DMS153 (cell line): ENCODE results near the gene HEXIM2.

ENCODE experiments used
- DNase-seq: peaks from one replicate; lab custom pipeline; 2025; lab: John Stamatoyannopoulos, UW

The HEXIM2 gene

GRCh38 chr17:45144199-45145034, 17.3 kb upstream of the HEXIM2 start:
- DNase-seq = no peak

- no peak for DNase-seq
Observed at GRCh38 chr17:45145035-45145389, 16.7 kb upstream of the HEXIM2 start.

- DNase-seq = no peak
Observed at GRCh38 chr17:45146166-45146565, 15.5 kb upstream of the HEXIM2 start.

- no peak for DNase-seq
Observed at GRCh38 chr17:45146592-45146889, 15.1 kb upstream of the HEXIM2 start.

DNA sequence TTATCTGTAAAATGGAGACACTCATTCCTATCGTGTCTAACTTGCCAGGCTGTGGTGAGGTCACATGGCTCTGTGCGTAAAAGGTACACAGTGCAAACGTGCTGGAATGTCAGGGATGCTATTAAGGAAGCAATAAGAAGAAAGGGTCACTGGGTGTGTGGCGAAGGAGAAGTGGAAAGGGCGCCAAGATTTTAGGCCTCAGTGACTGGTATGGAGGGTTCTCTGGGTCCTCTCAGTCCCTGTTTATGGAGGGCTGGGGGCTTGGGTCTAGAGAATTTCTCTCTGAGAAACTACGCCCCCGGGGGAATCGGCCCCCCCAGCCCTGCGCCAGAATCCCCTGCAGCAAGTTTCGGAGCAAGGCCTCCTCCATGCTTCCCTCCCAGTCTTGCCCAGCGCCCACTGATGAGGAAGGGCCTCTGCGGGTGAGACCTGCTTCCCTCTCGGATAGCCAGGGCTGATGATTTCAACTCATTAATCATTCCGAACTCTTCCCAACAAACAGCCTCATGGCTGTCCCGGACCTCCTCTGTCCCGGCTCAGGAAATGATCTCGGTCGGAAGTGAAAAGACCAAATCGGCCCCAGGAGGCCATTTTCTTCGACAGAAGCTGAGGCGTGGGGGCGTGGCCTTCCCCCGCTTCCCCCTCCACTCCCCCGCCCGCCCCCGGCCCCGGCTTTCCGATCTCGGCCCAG, 14.6 kb upstream of the HEXIM2 start:
- no peak for DNase-seq

GRCh38 chr17:45147581-45148182, 14.0 kb upstream of the HEXIM2 start:
- DNase-seq = peak; percentile 96

GRCh38 chr17:45148183-45149036, 13.3 kb upstream of the HEXIM2 start, which contains the start of gene HEXIM1:
Gene HEXIM1 (plus strand): TSS chr17:45148475. CDS start chr17:45149191, 716 bp downstream.
- peak; percentile 100 for DNase-seq

DNA sequence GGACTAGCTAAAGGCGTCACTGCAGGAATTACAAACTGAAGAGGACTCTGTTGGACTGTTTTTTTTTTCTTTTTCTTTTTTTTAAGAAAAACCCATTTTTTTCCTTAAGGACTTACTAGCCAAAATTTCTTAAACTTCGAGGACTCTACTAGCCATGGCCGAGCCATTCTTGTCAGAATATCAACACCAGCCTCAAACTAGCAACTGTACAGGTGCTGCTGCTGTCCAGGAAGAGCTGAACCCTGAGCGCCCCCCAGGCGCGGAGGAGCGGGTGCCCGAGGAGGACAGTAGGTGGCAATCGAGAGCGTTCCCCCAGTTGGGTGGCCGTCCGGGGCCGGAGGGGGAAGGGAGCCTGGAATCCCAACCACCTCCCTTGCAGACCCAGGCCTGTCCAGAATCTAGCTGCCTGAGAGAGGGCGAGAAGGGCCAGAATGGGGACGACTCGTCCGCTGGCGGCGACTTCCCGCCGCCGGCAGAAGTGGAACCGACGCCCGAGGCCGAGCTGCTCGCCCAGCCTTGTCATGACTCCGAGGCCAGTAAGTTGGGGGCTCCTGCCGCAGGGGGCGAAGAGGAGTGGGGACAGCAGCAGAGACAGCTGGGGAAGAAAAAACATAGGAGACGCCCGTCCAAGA, 12.5 kb upstream of the HEXIM2 start:
- DNase-seq = peak; percentile 38

DNA sequence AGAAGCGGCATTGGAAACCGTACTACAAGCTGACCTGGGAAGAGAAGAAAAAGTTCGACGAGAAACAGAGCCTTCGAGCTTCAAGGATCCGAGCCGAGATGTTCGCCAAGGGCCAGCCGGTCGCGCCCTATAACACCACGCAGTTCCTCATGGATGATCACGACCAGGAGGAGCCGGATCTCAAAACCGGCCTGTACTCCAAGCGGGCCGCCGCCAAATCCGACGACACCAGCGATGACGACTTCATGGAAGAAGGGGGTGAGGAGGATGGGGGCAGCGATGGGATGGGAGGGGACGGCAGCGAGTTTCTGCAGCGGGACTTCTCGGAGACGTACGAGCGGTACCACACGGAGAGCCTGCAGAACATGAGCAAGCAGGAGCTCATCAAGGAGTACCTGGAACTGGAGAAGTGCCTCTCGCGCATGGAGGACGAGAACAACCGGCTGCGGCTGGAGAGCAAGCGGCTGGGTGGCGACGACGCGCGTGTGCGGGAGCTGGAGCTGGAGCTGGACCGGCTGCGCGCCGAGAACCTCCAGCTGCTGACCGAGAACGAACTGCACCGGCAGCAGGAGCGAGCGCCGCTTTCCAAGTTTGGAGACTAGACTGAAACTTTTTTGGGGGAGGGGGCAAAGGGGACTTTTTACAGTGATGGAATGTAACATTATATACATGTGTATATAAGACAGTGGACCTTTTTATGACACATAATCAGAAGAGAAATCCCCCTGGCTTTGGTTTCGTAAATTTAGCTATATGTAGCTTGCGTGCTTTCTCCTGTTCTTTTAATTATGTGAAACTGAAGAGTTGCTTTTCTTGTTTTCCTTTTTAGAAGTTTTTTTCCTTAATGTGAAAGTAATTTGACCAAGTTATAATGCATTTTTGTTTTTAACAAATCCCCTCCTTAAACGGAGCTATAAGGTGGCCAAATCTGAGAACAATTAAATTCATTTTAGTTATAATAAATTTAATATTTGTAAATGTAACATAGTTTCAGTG, 11.7 kb upstream of the HEXIM2 start:
- peak; percentile 34 for DNase-seq

GRCh38 chr17:45150911-45151809, 10.5 kb upstream of the HEXIM2 start:
- DNase-seq = no peak

GRCh38 chr17:45155029-45155428, 6.6 kb upstream of the HEXIM2 start:
- DNase-seq = no peak

DNA sequence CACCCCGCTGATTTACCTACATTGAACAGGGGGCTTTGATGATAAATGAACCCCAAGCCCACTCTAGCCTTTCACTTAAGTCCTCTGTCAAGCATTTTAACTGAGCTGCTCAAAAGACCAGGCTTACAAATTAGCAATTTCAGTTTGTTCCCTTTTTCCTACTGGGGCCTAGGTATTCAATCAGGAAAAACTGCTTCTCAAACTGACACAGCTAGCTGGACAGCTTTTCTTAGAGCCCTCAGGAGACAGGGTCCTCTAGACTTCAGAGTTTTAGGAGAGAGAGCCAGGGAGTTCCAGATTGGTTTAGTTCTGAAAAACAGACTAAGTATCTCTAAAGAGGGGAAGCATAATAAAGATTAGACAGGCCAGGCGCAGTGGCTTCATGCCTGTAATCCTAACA, 6.2 kb upstream of the HEXIM2 start:
- DNase-seq = no peak

DNA sequence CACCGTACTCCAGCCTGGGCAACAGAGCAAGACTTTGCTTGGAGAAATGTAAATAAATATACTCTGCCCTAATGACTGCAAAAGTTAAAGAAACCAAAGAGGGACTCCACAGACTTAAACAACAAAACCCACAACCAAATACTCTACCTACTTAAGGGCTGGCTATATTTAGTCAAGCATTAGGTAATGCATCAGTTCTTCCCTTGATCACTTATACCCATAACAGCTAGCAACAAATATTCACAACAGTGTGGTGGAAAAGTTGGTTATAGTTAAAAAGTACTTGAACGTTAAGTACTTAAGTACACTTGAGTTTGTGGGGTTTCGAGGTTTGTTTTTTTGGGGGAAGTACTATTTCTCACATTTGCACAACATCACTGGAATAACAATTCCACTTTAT, 5.4 kb upstream of the HEXIM2 start:
- no peak for DNase-seq

DNA sequence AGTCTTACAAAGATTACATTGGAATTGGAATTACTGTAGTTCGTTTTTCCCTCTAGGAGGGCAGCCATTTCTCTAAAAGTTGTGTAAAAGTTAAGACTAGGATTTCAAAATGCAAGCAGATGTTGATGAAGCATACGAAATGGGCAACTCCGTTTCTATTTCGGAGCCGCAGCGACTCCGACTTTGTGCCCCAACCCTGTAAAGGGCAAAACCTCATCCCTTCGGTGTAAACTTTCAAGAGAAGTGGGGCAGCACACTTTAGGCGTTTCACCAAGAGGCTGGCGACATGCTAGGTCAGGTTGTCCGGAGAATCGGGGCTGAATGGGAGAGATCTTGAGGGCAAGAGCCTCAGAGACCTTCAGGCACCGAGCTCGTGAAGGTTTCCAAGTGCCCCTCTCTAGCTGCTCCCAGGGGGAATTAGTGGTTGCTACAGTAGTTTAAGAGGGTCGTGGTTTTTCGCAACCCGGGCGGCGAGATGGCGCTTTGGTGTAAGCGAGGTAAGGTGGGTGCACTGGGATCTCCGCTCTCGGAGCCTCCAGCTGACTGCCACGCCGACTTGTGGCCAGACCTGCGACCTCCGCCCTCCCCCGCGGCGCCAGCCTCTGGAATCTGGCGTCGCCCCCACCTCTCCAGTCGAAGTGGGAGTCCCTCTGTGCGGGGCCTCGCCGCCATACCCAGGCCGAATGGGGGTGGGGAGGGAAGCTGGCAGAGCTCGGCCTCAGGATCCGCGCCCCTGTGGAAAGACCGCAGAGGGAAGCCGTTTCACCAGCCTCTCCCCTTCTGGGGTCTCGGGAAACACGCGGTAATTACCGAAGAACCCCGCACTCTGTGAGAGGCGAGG, 1.0 kb upstream of the HEXIM2 start:
- DNase-seq = no peak

DNA sequence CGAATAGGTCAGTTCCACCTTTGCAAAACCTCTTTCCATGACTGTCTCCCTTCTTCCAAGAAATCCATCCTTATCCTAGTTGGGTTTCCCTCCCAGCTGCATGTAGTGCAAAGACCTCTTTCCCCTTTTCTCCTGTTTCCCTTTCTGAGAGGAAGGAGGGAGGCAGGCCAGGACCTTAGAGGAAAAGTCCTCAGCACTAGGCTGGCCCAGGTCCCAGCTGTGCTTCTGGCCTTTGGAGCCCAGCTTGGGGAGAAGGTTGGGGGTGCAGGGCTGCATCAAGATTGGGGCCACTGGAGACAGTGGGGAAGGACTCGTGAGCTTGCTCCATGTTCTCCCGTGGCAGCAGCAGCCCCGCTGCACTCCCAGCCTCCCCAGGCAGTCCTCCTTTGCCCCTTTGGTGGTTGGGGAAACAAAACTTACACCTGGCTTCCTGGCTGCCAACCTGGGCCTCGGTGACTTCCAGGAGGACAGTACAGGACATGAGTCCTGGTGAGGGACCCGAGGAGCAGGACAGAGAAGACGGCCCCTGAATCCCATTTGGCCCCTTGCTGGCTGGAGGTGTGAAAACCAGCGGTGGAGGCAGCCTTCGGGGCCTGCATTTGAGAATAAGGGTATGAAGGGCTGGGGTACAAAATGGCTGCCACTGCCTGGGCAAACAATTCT, 481 bp downstream of the HEXIM2 start:
- DNase-seq = no peak

DNA sequence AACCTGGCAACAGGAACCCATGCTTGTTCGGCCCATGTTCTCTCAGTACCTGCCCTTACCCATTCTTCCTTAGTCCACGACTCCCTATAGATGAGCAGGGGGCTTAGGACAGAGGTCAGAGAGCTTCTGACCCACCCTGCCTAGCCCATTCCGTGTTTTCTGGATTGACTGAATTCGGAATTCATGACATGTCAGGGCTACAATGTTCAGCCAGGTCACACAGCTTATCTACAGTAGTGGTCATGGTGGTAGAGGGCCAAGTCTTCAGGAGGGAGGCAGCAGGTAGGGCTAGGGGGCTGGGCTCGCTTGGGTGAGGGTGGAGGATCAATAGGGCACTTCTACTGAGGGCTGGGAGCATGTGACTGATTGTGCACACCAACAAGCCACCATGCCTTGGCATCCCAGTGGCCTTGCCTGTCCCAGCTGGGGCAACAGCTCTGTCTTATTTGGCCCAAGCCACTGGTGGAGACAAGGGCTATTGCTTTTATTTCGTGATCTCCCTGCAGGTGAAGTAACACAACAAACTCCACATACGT, 3.1 kb downstream of the HEXIM2 start:
- no peak for DNase-seq

GRCh38 chr17:45168991-45169752, 7.5 kb downstream of the HEXIM2 start:
- DNase-seq = no peak
